Endometrial microvascular endothelial cells (primary cell): Measurements from ENCODE around the gene ABCE1. TPM values are rescaled to one million over a fixed set of nuclear protein-coding genes. Genes with fewer than 3 reads are reported as not detected.

Experiments used
- in situ Hi-C: cut with HindIII; loops from 2 replicates; pipeline ENCODE4 v1.10.0; 2017; ENCODE audit warnings: low sequenced_read_pairs, low pct_unique_long_range_greater_than_20kb; ENCODE audit errors: inconsistent ontology term
- total RNA-seq: library from RNA; depleted of rRNA; stranded (reverse); fragments of >200 nt; gene quantifications from one replicate; pipeline ENCODE4 v1.2.3, GENCODE V29; 2015; ENCODE audit errors: inconsistent ontology term

The ABCE1 gene
- total RNA-seq, 1 donor from 2014 or later, result 226 TPM

DNA sequence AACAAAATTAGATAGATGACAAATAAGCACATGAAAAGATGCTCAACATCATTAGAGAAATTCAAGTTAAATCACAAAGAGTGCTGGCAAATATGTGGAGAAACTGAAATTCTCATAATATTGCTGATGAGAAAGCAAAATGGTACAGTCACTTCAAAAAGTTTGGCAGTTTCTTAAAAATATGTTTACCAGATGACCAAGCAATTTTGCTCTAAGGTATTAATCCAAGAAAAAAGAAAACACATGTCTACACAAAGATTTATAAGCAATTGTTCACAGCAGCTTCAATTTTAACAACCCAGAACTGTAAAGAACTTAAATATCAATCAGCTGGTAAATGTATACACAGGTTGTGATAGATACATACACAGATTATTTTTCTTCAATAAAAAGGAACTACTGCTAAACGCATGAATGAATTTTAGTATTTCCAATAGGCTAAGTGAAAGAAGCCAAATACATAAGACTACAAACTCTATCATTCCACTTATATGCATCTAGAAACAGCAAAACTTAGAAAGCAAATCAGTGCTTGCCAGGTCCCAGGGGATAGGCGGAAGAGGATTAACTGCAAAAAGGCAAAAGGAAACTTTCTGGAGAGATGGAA is 70.6 kb downstream of the ABCE1 start:
- in situ Hi-C loops, result no loop called here

DNA sequence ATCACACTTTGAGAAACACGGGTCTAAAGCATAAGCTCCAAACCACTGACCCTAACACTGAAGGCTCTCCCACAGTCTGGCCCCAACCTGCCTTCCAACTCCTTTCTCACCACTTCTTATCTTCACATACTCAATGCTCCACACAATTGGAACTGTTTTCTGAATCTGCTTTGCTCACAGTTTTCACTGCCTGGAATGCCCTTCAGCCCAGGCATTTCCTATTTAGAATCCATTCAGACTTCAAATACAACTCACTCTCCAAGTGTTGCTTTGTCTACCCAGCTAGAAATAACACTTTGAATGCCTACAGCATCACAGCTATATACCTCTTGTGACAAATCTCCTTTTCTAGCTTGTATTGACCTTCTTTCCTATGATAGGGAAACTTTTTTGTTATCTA is 72.1 kb downstream of the ABCE1 start:
- in situ Hi-C loops, result no loop called here

DNA sequence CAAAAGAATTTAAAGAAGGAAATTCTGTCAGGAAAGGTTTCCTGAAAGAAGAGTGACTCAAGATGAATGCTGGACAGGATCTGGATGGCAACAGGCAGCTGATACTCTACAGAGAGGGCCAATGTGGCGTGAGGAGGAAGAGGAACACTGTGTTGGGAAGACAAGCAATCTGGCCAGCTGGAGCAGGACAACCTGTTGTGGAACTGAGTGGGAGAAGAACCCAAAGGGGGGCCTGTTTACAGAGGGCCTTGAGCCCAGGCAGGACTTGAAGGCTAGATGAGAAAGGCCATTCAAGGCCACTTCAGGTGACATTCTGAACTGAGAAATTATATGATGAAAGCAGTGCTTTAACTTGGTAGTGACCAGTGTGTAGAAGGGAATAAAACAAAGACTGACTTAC is 73.8 kb downstream of the ABCE1 start:
- in situ Hi-C loops, result no loop called here

DNA sequence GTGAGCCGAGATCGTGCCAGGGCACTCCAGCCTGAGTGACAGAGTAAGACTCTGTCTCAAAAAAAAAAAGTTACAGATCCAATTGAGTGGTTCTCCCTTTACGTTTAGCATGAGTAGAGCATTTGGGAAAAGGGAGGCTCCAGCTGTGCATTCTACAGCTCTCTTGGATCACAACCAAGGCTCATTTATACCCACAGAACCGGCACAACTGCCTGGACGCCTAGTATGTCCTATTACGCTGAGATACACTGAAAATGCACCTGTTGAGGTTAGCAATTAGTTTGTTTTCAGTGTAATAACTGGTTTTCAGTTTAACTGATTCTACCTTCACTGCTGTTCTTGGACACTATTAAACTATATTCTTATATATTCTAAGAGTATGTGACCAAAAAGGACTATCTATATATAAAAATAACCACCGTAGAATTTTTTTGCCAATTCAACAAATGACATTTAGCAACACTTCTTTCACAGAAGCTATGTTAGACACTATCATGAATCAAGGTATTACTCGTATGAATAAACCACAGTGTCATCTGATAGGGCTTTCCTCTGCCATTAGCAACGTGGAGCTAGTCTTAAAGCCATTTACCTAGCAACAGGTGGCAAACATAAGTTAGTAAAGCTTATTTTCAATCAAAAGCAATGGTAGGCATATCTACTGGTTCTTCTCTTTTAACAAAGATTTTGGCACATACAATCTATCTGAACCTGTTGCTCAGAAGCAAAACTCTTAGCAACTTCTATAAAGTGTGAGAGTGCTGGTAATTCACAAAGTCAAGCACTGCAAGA is 78.7 kb downstream of the ABCE1 start:
- in situ Hi-C loops, result loop anchor here (25.0 kb wide), 1 partner anchor 435 kb away; the partner anchor contains the start of gene MMAA

DNA sequence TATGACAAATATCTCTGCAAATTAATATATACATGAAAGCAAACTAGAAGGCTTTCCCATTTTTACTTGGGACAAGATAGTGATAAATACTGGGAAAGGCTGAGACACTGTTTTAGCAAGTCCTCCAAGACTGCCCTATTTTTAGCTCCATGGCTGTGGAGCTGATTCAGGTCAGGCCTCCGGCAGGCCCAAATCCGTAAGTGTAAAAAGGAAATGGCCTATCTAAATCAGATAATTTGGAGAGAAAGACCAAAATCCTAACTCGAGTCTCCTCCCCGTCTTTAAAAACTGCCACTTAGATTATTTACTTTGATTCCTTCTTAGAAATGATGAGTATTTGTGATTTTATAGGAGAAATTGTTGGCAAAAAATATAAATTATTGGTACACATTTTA is 79.4 kb downstream of the ABCE1 start:
- in situ Hi-C loops, result loop anchor here (25.0 kb wide), 1 partner anchor 435 kb away; the partner anchor contains the start of gene MMAA

DNA sequence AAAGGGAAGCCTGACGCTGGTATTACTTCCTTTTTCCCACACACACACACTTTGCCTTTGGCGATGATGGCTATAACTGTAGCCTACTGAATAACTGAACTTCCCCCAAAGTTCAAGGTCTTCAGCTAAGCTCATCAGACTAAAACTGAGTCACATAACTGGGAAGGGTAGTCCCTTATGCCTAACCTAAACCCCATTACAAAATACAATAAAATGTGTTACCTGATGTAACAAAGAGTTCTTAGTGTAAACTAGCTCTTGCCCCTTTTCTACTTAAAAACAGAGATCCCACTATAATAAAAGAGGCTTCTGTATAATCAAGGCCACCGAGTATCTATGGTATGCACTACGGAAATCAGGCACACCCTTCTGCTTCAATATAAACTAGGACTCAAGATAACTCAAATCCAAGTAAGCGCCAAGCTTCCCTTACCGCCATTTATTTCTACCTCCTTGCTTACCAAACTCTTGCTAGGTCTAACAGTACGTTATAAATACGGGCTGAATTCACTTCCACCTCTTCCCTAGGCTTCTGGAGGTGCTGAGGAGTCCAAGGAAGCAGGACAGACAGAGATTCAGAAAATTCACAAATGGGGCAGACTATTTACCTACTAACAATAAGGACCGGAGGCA is 79.9 kb downstream of the ABCE1 start:
- in situ Hi-C loops, result loop anchor here (25.0 kb wide), 1 partner anchor 434 kb away; the partner anchor contains the start of gene MMAA

DNA sequence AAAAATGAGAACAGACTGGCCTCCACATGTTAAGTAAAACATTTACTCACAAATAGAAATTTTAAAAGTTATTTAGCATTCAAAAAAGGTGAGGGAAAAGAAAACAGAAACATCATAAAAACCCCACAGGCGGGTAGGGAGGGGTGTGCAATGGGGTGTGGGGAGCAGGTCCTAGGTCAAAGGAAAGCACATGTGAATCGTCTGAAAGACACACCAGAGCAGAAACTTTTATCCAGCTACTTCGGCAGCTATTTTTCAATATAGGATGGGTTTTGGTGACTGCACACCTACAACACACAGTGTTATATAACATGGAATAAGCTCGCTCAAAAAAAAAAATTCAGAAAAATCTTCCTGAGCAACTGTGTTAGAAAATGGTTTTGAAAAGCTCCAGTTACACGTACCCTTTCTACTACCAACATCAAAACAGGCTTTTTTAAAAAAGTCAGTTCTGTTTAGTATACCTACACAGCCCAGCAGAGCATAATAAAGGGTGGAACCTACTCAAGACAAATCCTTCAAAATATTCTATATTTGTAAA is 80.7 kb downstream of the ABCE1 start:
- in situ Hi-C loops, result loop anchor here (25.0 kb wide), 1 partner anchor 433 kb away; the partner anchor contains the start of gene MMAA

Other genes with a start within 250 kb of the ABCE1 start
- 23.7 TPM for gene ANAPC10, start 115 bp upstream of the ABCE1 start, total RNA-seq
- gene OTUD4, start 82.3 kb downstream of the ABCE1 start, total RNA-seq, result 17.4 TPM